NCI-H2196 (cell line): ENCODE results near the gene MOCS2.

Experiments used
- DNase-seq: peaks from one replicate; lab custom pipeline; 2025; ENCODE audit not compliant: unreplicated experiment; lab: John Stamatoyannopoulos, UW

The MOCS2 gene

GRCh38 chr5:53095931-53096525 is 13.5 kb downstream of the MOCS2 start:
- peak; percentile 19 for DNase-seq

GRCh38 chr5:53095217-53095616 is 14.3 kb downstream of the MOCS2 start:
- no peak for DNase-seq

- DNase-seq, result no peak
Measured at GRCh38 chr5:53092242-53092641, 17.3 kb downstream of the MOCS2 start.

- DNase-seq, result no peak
Measured at GRCh38 chr5:53091289-53091688, 18.3 kb downstream of the MOCS2 start.

- DNase-seq, result no peak
Measured at GRCh38 chr5:53090229-53090628, 19.3 kb downstream of the MOCS2 start.

- no peak for DNase-seq
Measured at GRCh38 chr5:53089481-53089991, 20.0 kb downstream of the MOCS2 start.

GRCh38 chr5:53087621-53088121 is 21.9 kb downstream of the MOCS2 start:
- no peak for DNase-seq

- DNase-seq, result no peak
Measured at GRCh38 chr5:53087171-53087570, 22.4 kb downstream of the MOCS2 start.

GRCh38 chr5:53084546-53085255 is 24.9 kb downstream of the MOCS2 start:
- DNase-seq, result no peak

GRCh38 chr5:53083927-53084326 is 25.6 kb downstream of the MOCS2 start:
- no peak for DNase-seq

GRCh38 chr5:53080271-53080670 is 29.3 kb downstream of the MOCS2 start:
- no peak for DNase-seq

GRCh38 chr5:53076014-53076583 is 33.5 kb downstream of the MOCS2 start:
- DNase-seq, result no peak

- no peak for DNase-seq
Measured at GRCh38 chr5:53073348-53073747, 36.2 kb downstream of the MOCS2 start.

GRCh38 chr5:53071738-53072137 is 37.8 kb downstream of the MOCS2 start:
- no peak for DNase-seq

GRCh38 chr5:53071298-53071697 is 38.3 kb downstream of the MOCS2 start:
- no peak for DNase-seq

- no peak for DNase-seq
Measured at GRCh38 chr5:53069626-53070025, 39.9 kb downstream of the MOCS2 start.

GRCh38 chr5:53068291-53068836 is 41.2 kb downstream of the MOCS2 start:
- DNase-seq, result no peak

GRCh38 chr5:53067641-53068040 is 41.9 kb downstream of the MOCS2 start:
- no peak for DNase-seq

- DNase-seq, result no peak
Measured at GRCh38 chr5:53066088-53066487, 43.5 kb downstream of the MOCS2 start.

- no peak for DNase-seq
Measured at GRCh38 chr5:53063791-53064190, 45.8 kb downstream of the MOCS2 start.

GRCh38 chr5:53063176-53063575 is 46.4 kb downstream of the MOCS2 start:
- DNase-seq, result no peak

- DNase-seq, result no peak
Measured at GRCh38 chr5:53059281-53059680, 50.3 kb downstream of the MOCS2 start.
